SKM-1 (cell line): ENCODE data around the gene SERPINE2.
"Not testable (repeated sequence)": the region's sequence is repeated elsewhere in the genome, so short reads cannot be mapped to it uniquely, and the experiment has no call there.

Source experiments
- DNase-seq: peaks from one replicate; lab custom pipeline; 2025; ENCODE audit not compliant: unreplicated experiment; lab: John Stamatoyannopoulos, UW

SERPINE2 gene

DNA sequence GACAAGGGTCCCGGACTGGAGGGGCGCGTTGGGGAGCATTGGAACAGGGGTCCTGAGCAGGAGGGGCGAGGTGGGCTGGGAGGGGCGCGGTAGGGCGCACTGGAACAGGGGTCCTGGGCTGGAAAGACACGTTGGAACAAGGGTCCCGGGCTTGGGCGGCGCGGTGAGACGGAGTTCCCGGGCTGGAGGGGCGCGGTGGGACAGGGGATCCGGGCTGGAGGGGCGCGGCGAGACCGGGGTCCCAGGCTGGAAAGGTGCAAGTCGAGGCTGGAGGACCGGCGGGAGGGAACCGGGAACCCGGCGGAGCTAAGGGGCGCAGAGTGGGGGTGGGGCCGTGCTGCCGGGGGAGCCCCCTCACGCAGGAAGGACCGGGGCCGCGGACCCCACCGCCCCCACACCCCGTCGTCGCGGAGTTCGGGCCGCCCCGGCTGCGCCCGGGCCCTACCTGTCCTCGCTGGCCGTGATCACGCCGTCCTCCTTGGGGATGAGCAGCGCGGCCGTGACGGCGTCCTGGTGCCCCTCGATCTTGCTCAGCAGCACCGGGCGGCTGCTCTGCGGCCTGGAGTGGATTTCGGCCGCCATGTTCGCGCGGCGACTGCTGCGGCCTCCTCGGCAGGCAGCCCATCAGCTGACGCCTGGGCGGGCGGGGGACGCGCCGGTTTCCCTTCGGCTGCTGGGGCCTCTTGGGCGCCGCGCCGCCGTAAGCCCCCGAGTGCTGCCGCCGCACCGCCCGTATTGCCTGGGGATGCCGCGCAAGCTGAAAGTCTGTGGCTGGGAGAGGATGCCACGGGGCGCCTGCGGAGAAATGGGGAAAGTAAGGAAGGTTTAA lies 94.2 kb downstream of the SERPINE2 start, which contains the start of gene WDFY1:
WDFY1 (minus strand) TSS at position 633 of the 829 bp plus-strand sequence; CDS start at position 582, 51 bp downstream.
- peak; percentile 43 for DNase-seq

DNA sequence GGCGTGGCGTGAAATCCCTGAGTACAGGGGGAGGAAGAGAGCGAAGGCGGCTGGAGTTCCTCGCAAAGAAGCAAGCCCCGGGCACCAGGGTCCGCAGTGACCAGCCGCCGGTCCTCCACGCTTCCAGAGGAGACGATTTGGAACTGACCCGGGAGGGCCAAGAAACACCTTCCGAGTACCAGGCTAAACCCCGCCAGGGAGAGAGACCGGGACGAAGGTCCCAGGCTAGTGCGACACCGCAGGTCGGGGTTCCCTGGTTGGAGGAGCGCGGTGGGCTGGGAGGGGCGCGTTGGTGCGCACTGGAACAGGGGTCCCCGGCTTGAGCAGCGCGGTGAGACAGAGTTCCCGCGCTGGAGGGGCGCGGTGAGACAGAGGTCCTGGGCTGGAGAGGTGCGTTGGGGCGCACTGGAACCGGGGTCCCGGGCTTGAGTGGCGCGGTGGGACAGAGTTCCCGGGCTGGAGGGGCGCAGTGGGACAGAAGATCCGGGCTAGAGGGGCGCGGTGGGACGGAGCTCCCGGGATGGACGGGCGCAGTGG lies 94.9 kb downstream of the SERPINE2 start:
- DNase-seq, result no peak

GRCh38 chr2:223943561-223944008 lies 95.5 kb downstream of the SERPINE2 start:
- DNase-seq, result no peak

DNA sequence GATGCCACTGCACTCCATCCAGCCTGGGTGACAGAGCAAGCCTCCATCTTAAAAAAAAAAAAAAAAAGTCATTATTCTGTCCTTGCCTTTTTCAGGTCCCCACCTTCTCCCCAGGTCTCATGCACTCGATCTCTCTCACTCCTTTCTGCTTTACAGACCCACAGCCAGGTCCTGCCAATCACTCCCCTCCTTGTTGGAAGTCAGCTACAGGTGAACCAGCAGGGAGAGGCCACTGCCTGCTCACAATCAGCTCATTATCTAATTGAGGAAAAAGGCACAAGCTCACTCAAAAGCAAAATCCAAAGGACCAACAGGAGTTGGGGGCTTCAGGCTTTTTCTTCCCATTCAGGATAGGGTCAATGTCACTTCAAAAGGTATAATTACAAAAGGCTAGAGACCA lies 96.0 kb downstream of the SERPINE2 start:
- no peak for DNase-seq

DNA sequence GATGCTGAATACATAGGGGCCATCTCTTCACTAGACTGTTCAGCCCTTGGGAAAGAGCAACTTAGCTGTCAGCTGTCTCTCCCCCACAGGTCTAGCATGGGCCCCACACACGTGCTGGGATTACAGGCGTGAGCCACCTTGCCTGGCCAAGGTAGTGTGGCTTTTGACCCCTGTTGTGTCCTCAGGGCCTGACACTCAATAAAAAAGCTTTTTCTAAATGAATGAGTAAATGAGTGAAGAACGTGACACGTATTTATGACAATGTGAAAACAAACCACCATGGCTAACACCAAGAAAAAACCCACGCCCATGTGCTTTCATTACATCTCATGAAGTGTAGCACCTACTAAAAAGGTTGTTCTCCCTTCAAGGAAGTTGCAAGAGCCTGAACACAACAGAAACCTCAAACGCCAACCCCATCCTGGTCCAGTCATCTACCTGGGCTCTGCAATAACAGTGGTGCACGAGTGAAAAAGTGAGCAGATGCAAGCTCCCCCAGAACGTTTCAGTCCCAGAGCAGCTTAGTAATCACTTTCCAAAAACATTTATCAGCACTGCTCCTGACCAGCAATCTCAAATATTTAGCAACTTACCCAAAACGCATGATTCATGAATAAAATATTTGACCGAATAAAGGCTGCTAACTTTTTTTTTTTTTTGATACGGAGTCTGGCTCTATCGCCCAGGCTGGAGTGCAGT lies 97.4 kb downstream of the SERPINE2 start:
- no peak for DNase-seq

- not testable (repeated sequence) for DNase-seq
Measured at GRCh38 chr2:223939438-223939837, 99.6 kb downstream of the SERPINE2 start.

DNA sequence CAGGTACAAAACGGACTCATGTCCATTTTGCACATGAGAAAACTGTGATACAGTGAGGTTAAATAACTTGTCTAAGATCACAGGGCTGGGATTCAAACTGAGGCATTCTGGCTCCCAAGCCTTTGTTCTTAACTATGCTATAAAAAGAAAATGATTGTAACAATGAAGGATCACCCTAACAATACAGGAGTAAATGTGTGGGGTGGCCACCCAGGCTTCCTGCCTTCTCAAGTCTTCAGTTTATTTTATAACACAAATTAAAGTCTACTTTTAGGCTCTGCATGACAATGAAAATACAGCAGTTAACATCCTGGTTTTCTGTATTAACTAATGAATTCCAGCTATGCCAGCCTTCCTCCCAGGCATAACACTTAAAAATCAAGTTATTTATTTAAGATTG lies 101.6 kb downstream of the SERPINE2 start:
- no peak for DNase-seq

GRCh38 chr2:223936862-223937326 lies 102.2 kb downstream of the SERPINE2 start:
- no peak for DNase-seq

- DNase-seq, result no peak
Measured at GRCh38 chr2:223935459-223936125, 103.5 kb downstream of the SERPINE2 start.

DNA sequence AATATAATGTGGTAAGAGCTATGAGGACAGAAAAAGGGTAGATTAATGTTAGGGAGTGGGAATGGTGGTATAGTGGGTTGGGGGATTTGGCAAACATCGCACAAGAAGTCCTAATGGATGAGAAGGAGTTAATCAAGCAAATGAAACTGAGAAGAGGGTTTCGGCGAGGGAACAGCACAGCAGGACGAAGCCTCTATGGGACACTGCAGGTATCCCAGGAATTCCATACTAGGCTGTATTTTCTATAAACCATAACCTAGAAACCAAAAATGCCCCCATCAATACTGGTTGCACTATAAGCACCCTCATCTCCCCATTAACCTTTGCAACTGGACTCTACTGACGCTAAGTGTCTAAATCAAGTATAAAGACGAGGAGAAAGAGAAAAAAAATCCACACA lies 104.2 kb downstream of the SERPINE2 start:
- DNase-seq, result no peak

- DNase-seq, result no peak
Measured at GRCh38 chr2:223932816-223933800, 106.0 kb downstream of the SERPINE2 start.

GRCh38 chr2:223930103-223930976 lies 108.7 kb downstream of the SERPINE2 start:
- no peak for DNase-seq

DNA sequence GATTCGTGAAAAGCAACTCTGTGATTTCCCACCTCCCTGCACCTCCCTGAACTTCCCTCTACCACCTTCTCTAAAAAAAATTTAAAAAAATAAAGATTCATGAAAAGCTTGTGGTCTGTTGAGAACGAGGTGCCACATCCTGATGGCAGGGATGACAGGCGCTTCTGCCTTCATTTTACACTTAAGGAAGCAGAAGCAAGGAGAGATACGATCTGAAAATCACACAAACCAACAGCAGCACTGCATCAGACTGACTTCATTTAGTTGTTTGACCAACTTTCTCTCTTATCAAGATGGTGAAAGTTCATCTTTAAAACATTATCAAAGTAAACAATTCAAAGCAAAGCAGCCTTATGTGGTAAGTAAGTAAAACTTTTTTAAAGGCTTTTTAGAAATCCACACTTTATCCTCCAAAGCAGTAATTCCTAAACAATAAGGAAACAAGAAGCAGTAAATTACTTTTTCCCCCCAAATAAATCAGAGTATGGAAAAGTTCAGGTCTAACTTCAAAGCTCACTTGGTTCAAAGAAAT lies 109.4 kb downstream of the SERPINE2 start:
- DNase-seq, result no peak

DNA sequence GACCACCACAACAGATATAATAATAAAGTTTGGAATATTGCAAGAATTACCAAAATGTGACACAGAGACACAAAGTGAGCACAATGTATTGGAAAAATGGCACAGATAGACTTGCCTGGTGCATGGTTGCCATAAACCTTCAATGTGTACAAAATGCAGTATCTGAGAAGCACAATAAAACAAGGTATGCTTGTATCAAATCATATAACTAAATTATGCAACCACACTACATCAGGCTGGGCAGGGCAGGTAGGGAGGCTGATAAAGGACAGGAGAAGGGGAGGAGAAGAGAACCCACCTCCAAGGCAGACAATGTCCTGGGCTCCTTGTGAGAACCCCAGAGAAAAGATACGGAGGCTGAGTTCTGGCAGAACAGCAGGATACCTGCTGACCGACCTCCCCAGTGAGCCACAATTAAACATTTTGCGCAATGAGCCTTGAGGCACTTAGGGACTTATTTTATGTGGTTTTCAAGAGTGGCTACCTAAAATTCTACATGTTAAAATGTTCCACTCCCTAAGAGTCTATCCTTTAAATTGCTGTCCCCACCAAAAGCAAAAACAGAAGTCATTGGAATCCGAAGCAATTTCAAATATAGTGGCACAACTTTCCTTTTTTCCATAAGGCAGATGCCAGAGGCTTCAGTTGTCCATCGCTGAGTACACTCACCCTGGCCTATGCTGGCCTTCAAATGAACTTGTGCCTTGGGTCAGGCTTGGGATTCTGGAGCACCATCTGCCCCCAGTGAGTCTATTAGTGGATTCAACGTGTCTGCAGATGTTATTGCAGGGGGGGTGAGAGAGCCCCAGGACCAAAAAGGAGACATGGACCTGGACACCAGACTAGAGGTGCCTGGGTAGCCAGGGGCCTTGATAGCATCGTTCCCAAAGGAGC lies 110.7 kb downstream of the SERPINE2 start:
- DNase-seq, result no peak

GRCh38 chr2:223925106-223925505 lies 114.0 kb downstream of the SERPINE2 start:
- no peak for DNase-seq
